ENCODE measurements around the gene ACTL10.

ACTL10 gene

GRCh38 chr20:33669224-33669623 lies 2.5 kb downstream of the ACTL10 start:
- no peak for TF ChIP-seq CTCF (IDR thresholded peaks at IDR 0.05; ENCODE audit: control insufficient read depth, insufficient read depth, low read depth, low read length, missing control alignments)
- DNase-seq (ENCODE audit: low read depth) = no peak
- no peak overlapping the region for H3K4me3 ChIP-seq (ENCODE audit: control insufficient read depth, low read depth, low read length)

GRCh38 chr20:33669873-33670640 lies 3.3 kb downstream of the ACTL10 start:
- no peak for DNase-seq (ENCODE audit: low read depth)
- H3K4me3 ChIP-seq (ENCODE audit: control insufficient read depth, low read depth, low read length) = no peak overlapping the region
- no peak for TF ChIP-seq CTCF (IDR thresholded peaks at IDR 0.05; ENCODE audit: control insufficient read depth, insufficient read depth, low read depth, low read length, missing control alignments)

GRCh38 chr20:33670715-33671499 lies 4.2 kb downstream of the ACTL10 start:
- no peak for TF ChIP-seq CTCF (IDR thresholded peaks at IDR 0.05; ENCODE audit: control insufficient read depth, insufficient read depth, low read depth, low read length, missing control alignments)
- H3K4me3 ChIP-seq (ENCODE audit: control insufficient read depth, low read depth, low read length) = no peak overlapping the region
- no peak for DNase-seq (ENCODE audit: low read depth)

GRCh38 chr20:33671573-33672288 lies 5.0 kb downstream of the ACTL10 start:
- TF ChIP-seq CTCF (IDR thresholded peaks at IDR 0.05; ENCODE audit: control insufficient read depth, insufficient read depth, low read depth, low read length, missing control alignments) = no peak
- no peak for DNase-seq (ENCODE audit: low read depth)
- no peak overlapping the region for H3K4me3 ChIP-seq (ENCODE audit: control insufficient read depth, low read depth, low read length)

- TF ChIP-seq CTCF (IDR thresholded peaks at IDR 0.05; ENCODE audit: control insufficient read depth, insufficient read depth, low read depth, low read length, missing control alignments) = no peak
- no peak for DNase-seq (ENCODE audit: low read depth)
- H3K4me3 ChIP-seq (ENCODE audit: control insufficient read depth, low read depth, low read length) = peak overlapping the region; percentile 76
Observed at GRCh38 chr20:33672426-33673113, 5.8 kb downstream of the ACTL10 start.

- DNase-seq (ENCODE audit: low read depth) = no peak
- no peak for TF ChIP-seq CTCF (IDR thresholded peaks at IDR 0.05; ENCODE audit: control insufficient read depth, insufficient read depth, low read depth, low read length, missing control alignments)
- H3K4me3 ChIP-seq (ENCODE audit: control insufficient read depth, low read depth, low read length) = peak overlapping the region; percentile 76
Observed at GRCh38 chr20:33673114-33673409, 6.3 kb downstream of the ACTL10 start.
